SK-N-SH (cell line): ENCODE measurements around the gene NR1H2. TPM values are rescaled to one million over a fixed set of nuclear protein-coding genes. Genes with fewer than 3 reads are reported as not detected.

Experiments used
- CTCF ChIA-PET: fragments of 300-600, 350-600 bp; formaldehyde crosslinking; extraction: SDS; loops from one replicate; lab custom pipeline; 2021; lab: Yijun Ruan, JAX
- POLR2A ChIA-PET: fragments of 350-600 bp; sonication (Branson Sonifier 250); formaldehyde crosslinking; extraction: SDS; loops from one replicate; lab custom pipeline; 2020; ENCODE audit warnings: antibody characterized with exemption, inconsistent platforms; lab: Yijun Ruan, JAX
- DNase-seq: peaks from one replicate; pipeline ENCODE4 v3.0.0; 2012
- H2AFZ ChIP-seq: fragments of 200-600 bp; sonication (generic); 2 replicates; pipeline ENCODE4 v1.8.1; 2016; ENCODE audit warnings: antibody characterized with exemption, mild to moderate bottlenecking, low read depth
- H3F3A ChIP-seq: fragments of 200-600 bp; sonication (generic); replicated peaks from 2 replicates; pipeline ENCODE3; 2016; ENCODE audit warnings: antibody characterized with exemption, mild to moderate bottlenecking; ENCODE audit not compliant: insufficient read depth
- H3K27ac ChIP-seq, 2 experiments: fragments of 200-500 bp in 1 of 2; fragments of 200-600 bp in 1 of 2; sonication (Bioruptor generic) in 1 of 2; sonication (generic), shearing (Covaris generic) in 1 of 2; 2 replicates each; pipeline versions ENCODE4 v1.5.1 to v1.6.1; 2014 to 2016; ENCODE audit warnings: low read depth in 2 of 2, inconsistent platforms in 1 of 2, low read length in 1 of 2, mild to moderate bottlenecking in 1 of 2, mixed read lengths in 1 of 2
- H3K27me3 ChIP-seq: fragments of 200-600 bp; sonication (generic), shearing (Covaris generic); 2 replicates; pipeline ENCODE4 v1.6.1; 2016; ENCODE audit warnings: mixed run types; ENCODE audit not compliant: insufficient read depth
- H3K36me3 ChIP-seq, 2 experiments: fragments of 200-500 bp in 1 of 2; fragments of 200-600 bp in 1 of 2; sonication (Bioruptor generic) in 1 of 2; sonication (generic) in 1 of 2; replicated peaks in 1 of 2; 2 replicates each; pipeline versions ENCODE3 to v1.5.1; 2014 to 2016; ENCODE audit warnings: low read length in 1 of 2, mild to moderate bottlenecking in 1 of 2; ENCODE audit not compliant: insufficient read depth in 2 of 2, control insufficient read depth in 1 of 2
- H3K4me1 ChIP-seq, 2 experiments: fragments of 200-500 bp in 1 of 2; fragments of 200-600 bp in 1 of 2; sonication (Bioruptor generic) in 1 of 2; sonication (generic), shearing (Covaris generic) in 1 of 2; 2 replicates each; pipeline versions ENCODE4 v1.5.1 to v1.6.1; 2014 to 2016; ENCODE audit warnings: low read depth in 1 of 2, low read length in 1 of 2, mixed run types in 1 of 2; ENCODE audit not compliant: insufficient read depth in 2 of 2, control insufficient read depth in 1 of 2
- H3K4me2 ChIP-seq: fragments of 200-600 bp; sonication (generic), shearing (Covaris generic); 2 replicates; pipeline ENCODE4 v1.6.1; 2017; ENCODE audit warnings: mixed run types
- H3K4me3 ChIP-seq, 2 experiments: fragments of 200-500 bp in 1 of 2; fragments of 200-600 bp in 1 of 2; sonication (Bioruptor generic) in 1 of 2; sonication (generic), shearing (Covaris generic) in 1 of 2; 2 replicates each; pipeline versions ENCODE4 v1.5.1 to v1.8.1; 2014 to 2016; ENCODE audit warnings: low read depth in 2 of 2, inconsistent platforms in 1 of 2, low read length in 1 of 2, mild to moderate bottlenecking in 1 of 2, mixed read lengths in 1 of 2, moderate library complexity in 1 of 2
- H3K79me2 ChIP-seq: fragments of 200-600 bp; sonication (generic); 2 replicates; pipeline ENCODE4 v1.8.1; 2017; ENCODE audit warnings: mild to moderate bottlenecking; ENCODE audit not compliant: insufficient read depth
- H3K9ac ChIP-seq: fragments of 200-600 bp; sonication (generic); 2 replicates; pipeline ENCODE4 v1.6.1; 2017; ENCODE audit warnings: mixed run types
- H3K9me2 ChIP-seq: fragments of 200-600 bp; sonication (generic); 2 replicates; pipeline ENCODE4 v1.6.1; 2017; ENCODE audit warnings: mixed run types
- H3K9me3 ChIP-seq: fragments of 200-600 bp; sonication (generic); 2 replicates; pipeline ENCODE4 v1.6.1; 2017; ENCODE audit warnings: mixed run types, mild to moderate bottlenecking, moderate library complexity
- H4K20me1 ChIP-seq: fragments of 200-600 bp; sonication (generic); 2 replicates; pipeline ENCODE4 v1.6.1; 2017; ENCODE audit warnings: mild to moderate bottlenecking, mixed run types; ENCODE audit not compliant: insufficient read depth
- CHD2 ChIP-seq: fragments of 150-350 bp; IDR thresholded peaks from 2 replicates; pipeline ENCODE4 v1.6.1; 2018; ENCODE audit warnings: low read length; ENCODE audit not compliant: partially characterized antibody
- ELF1 ChIP-seq: IDR thresholded peaks from 2 replicates; pipeline ENCODE4 v1.4.0; 2012
- FOXM1 ChIP-seq: IDR thresholded peaks from 2 replicates; pipeline ENCODE4 v1.4.0; 2012; ENCODE audit warnings: low read depth, mild to moderate bottlenecking
- GABPA ChIP-seq: IDR thresholded peaks from 2 replicates; pipeline ENCODE4 v1.4.0; 2012; ENCODE audit warnings: low read depth, mild to moderate bottlenecking
- MEF2A ChIP-seq: IDR thresholded peaks from 2 replicates; pipeline ENCODE4 v1.4.0; 2012; ENCODE audit warnings: low read depth, borderline replicate concordance
- RCOR1 ChIP-seq: fragments of 150-350 bp; IDR thresholded peaks from 2 replicates; pipeline ENCODE4 v1.6.1; 2017; ENCODE audit warnings: antibody characterized with exemption, low read length
- RXRA ChIP-seq: IDR thresholded peaks from 2 replicates; pipeline ENCODE4 v1.4.0; 2012; ENCODE audit warnings: low read depth, mild to moderate bottlenecking, borderline replicate concordance
- TAF1 ChIP-seq: IDR thresholded peaks from 2 replicates; pipeline ENCODE4 v1.6.1; 2012; ENCODE audit warnings: low read depth, mild to moderate bottlenecking, low read length, moderate library complexity, borderline replicate concordance
- TCF12 ChIP-seq: IDR thresholded peaks from 2 replicates; pipeline ENCODE4 v1.4.0; 2012
- TEAD4 ChIP-seq: IDR thresholded peaks from 2 replicates; pipeline ENCODE4 v1.4.0; 2012; ENCODE audit warnings: mild to moderate bottlenecking, borderline replicate concordance; ENCODE audit not compliant: insufficient read depth
- WGBS: methylation state at CpG from one replicate; pipeline ENCODE4 v1.1.6; 2017; ENCODE audit warnings: low lambda C conversion rate; 5-methylcytosine and 5-hydroxymethylcytosine counted together
- polyA plus RNA-seq, 3 experiments: library from polyadenylated mRNA; depleted of rRNA; stranded (reverse); fragments of >200 nt; gene quantifications; 2 replicates each; pipeline ENCODE4 v1.2.3, GENCODE V29; 2012
- TF ChIP-seq, protein P1 (sequence below): fragments of 150-350 bp; IDR thresholded peaks from 2 replicates; pipeline ENCODE4 v1.6.1; 2017; ENCODE audit warnings: antibody characterized with exemption, low read length, low read depth, borderline replicate concordance
- TF ChIP-seq, protein P2 (sequence below): IDR thresholded peaks from 2 replicates; pipeline ENCODE4 v1.4.0; 2012; ENCODE audit warnings: low read depth
- TF ChIP-seq, protein P3 (sequence below): fragments of 200-600 bp; sonication (generic); IDR thresholded peaks from 2 replicates; pipeline ENCODE4 v1.6.1; 2017; ENCODE audit warnings: antibody characterized with exemption, mild to moderate bottlenecking, moderate library complexity
- TF ChIP-seq, protein P4 (sequence below): IDR thresholded peaks from 2 replicates; pipeline ENCODE4 v1.4.0; 2012; ENCODE audit warnings: low read depth, borderline replicate concordance
- TF ChIP-seq, protein P5 (sequence below): IDR thresholded peaks from 2 replicates; pipeline ENCODE4 v1.6.1; 2012; ENCODE audit warnings: mild to moderate bottlenecking, low read depth, low read length, moderate library complexity

NR1H2 gene
- polyA plus RNA-seq, 1 of the 3 experiments (the other 2 are of a cell fraction) = 108 TPM

DNA sequence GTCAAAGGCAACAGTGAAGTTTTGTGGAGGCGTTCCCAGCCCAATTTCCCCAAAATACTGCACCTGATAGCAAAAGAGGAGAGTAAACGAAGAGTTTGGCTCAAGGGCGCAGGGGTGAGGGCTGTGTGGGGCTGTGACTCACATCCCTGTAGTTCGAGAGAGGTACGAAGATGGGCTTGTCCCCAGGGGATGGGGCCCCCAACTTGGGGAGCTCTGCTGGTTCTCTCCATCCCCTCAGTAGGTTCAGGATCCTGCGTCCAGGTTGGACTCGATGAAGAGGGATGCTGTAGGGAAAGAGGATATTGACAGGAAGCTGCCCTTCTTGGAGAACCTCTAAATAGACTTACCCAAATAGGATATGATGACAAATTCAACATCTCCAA lies 14.2 kb upstream of the NR1H2 start:
- H3K4me2 ChIP-seq = no peak overlapping the region
- no peaks in the 10 kb centered on the region for H3K27me3 ChIP-seq
- no peak for DNase-seq
- no peak overlapping the region for H3K9ac ChIP-seq
- 79% methylated on average over 7 of the region's 7 CpGs for WGBS
- ChIA-PET CTCF (interaction anchor here (1.9 kb wide), 1 partner anchor 99 kb away, joined by 5 read pairs; no protein-coding TSS in a partner anchor), POLR2A (no interaction called here)
- H3K79me2 ChIP-seq = no peaks in the 10 kb centered on the region
- peaks cover 0 to 4% of the 10 kb centered on the region in 2 experiments; a peak in 1 of 4 replicates for H3K4me1 ChIP-seq
- H3K9me3 ChIP-seq = no peaks in the 10 kb centered on the region
- no peaks in the 10 kb centered on the region for H3K9me2 ChIP-seq
- H3K27ac ChIP-seq = no peak overlapping the region
- no peak overlapping the region for H2AFZ ChIP-seq
- H3F3A ChIP-seq = no peaks in the 10 kb centered on the region
- TF ChIP-seq FOXM1 = no peak
- TF ChIP-seq TCF12 = no peak
- TF ChIP-seq, protein P1, sequence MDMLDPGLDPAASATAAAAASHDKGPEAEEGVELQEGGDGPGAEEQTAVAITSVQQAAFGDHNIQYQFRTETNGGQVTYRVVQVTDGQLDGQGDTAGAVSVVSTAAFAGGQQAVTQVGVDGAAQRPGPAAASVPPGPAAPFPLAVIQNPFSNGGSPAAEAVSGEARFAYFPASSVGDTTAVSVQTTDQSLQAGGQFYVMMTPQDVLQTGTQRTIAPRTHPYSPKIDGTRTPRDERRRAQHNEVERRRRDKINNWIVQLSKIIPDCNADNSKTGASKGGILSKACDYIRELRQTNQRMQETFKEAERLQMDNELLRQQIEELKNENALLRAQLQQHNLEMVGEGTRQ = no peak
- no peak for TF ChIP-seq CHD2
- TF ChIP-seq, protein P2, sequence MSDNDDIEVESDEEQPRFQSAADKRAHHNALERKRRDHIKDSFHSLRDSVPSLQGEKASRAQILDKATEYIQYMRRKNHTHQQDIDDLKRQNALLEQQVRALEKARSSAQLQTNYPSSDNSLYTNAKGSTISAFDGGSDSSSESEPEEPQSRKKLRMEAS = no peak
- TF ChIP-seq RCOR1 = no peak
- TF ChIP-seq TEAD4 = no peak
- TF ChIP-seq MEF2A = no peak
- TF ChIP-seq, protein P3, sequence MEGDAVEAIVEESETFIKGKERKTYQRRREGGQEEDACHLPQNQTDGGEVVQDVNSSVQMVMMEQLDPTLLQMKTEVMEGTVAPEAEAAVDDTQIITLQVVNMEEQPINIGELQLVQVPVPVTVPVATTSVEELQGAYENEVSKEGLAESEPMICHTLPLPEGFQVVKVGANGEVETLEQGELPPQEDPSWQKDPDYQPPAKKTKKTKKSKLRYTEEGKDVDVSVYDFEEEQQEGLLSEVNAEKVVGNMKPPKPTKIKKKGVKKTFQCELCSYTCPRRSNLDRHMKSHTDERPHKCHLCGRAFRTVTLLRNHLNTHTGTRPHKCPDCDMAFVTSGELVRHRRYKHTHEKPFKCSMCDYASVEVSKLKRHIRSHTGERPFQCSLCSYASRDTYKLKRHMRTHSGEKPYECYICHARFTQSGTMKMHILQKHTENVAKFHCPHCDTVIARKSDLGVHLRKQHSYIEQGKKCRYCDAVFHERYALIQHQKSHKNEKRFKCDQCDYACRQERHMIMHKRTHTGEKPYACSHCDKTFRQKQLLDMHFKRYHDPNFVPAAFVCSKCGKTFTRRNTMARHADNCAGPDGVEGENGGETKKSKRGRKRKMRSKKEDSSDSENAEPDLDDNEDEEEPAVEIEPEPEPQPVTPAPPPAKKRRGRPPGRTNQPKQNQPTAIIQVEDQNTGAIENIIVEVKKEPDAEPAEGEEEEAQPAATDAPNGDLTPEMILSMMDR = no peak
- TF ChIP-seq, protein P4, sequence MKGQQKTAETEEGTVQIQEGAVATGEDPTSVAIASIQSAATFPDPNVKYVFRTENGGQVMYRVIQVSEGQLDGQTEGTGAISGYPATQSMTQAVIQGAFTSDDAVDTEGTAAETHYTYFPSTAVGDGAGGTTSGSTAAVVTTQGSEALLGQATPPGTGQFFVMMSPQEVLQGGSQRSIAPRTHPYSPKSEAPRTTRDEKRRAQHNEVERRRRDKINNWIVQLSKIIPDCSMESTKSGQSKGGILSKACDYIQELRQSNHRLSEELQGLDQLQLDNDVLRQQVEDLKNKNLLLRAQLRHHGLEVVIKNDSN = no peak
- TF ChIP-seq ELF1 = no peak
- TF ChIP-seq TAF1 = no peak
- TF ChIP-seq GABPA = no peak
- TF ChIP-seq, protein P5, sequence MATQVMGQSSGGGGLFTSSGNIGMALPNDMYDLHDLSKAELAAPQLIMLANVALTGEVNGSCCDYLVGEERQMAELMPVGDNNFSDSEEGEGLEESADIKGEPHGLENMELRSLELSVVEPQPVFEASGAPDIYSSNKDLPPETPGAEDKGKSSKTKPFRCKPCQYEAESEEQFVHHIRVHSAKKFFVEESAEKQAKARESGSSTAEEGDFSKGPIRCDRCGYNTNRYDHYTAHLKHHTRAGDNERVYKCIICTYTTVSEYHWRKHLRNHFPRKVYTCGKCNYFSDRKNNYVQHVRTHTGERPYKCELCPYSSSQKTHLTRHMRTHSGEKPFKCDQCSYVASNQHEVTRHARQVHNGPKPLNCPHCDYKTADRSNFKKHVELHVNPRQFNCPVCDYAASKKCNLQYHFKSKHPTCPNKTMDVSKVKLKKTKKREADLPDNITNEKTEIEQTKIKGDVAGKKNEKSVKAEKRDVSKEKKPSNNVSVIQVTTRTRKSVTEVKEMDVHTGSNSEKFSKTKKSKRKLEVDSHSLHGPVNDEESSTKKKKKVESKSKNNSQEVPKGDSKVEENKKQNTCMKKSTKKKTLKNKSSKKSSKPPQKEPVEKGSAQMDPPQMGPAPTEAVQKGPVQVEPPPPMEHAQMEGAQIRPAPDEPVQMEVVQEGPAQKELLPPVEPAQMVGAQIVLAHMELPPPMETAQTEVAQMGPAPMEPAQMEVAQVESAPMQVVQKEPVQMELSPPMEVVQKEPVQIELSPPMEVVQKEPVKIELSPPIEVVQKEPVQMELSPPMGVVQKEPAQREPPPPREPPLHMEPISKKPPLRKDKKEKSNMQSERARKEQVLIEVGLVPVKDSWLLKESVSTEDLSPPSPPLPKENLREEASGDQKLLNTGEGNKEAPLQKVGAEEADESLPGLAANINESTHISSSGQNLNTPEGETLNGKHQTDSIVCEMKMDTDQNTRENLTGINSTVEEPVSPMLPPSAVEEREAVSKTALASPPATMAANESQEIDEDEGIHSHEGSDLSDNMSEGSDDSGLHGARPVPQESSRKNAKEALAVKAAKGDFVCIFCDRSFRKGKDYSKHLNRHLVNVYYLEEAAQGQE = no peak
- no peak for TF ChIP-seq RXRA
- H3K36me3 ChIP-seq = no peaks in the 10 kb centered on the region
- H4K20me1 ChIP-seq = no peaks in the 10 kb centered on the region
- H3K4me3 ChIP-seq = no peak overlapping the region
